Pulmonary artery endothelial cell (primary cell): Measurements from ENCODE around the gene CPA3. TPM values are rescaled to one million over a fixed set of nuclear protein-coding genes. Genes with fewer than 3 reads are reported as not detected.

Experiments
- DNase-seq: peaks from one replicate; pipeline ENCODE4 v3.0.0-alpha.2; 2011; ENCODE audit warnings: low read depth, low spot score
- total RNA-seq: library from RNA; depleted of rRNA; stranded (reverse); fragments of >200 nt; gene quantifications from 2 replicates; pipeline ENCODE4 v1.2.3, GENCODE V29; 2014

Gene CPA3, protein sequence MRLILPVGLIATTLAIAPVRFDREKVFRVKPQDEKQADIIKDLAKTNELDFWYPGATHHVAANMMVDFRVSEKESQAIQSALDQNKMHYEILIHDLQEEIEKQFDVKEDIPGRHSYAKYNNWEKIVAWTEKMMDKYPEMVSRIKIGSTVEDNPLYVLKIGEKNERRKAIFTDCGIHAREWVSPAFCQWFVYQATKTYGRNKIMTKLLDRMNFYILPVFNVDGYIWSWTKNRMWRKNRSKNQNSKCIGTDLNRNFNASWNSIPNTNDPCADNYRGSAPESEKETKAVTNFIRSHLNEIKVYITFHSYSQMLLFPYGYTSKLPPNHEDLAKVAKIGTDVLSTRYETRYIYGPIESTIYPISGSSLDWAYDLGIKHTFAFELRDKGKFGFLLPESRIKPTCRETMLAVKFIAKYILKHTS
- total RNA-seq, result 13.2 and 23.5 TPM in 2 replicates

DNA sequence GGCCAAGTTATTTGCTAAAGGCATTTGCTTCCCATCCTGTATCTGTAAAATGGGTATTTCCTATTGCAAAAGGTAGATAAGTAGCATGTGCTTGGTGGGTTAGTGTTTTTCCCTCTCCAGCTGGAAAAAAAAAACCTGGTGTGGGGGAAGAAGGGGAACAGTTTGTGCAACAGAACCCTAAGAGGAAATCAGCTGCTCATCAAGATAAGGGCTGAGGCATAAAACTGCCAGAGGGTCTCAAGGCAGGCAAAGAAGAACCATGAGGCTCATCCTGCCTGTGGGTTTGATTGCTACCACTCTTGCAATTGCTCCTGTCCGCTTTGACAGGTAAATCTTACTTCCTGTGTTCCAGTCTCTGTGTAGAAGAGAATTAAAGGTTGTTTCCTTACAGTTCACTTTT is at the start of gene CPA3:
Gene CPA3, plus strand, starts transcription at position 248 of the 400 bp plus-strand sequence. Its CDS starts 12 bp downstream, at position 260.
- no peak for DNase-seq

DNA sequence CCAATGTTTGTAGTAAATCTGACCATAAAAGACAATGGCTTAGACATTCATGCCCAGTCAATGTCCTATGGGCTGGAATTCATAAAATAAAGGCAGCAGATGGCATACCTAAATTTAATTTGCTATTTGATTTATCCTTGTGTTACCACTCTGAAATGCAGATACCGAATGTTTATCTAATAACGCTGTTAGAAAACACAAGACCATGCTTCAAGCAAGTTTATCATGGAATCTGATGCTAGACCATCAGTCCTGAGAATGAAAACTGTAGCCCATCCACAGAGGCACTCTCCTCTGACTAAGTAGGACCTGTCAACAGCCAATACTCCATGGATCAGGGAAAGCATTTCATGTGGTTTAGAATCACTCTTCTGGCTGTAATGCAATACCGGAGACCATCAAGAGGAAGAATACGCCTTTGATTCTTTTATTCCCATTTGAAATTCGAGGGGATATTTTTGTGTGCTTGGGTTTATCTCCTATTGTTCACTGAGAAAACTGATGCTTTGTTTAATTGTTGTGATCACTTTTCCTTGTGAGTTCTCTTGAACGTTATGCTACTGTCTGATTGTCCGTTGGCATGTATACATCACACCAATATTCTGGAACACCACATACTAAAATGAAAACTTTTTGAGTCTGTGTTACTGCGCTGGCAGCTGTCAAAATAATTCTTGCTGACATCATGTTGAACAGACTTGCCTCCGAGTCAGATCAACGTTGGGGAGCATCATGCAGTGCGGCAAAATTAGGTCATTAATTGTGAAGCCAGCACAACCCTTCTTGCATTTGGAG is 49.6 kb upstream of the CPA3 start:
- DNase-seq, result no peak

DNA sequence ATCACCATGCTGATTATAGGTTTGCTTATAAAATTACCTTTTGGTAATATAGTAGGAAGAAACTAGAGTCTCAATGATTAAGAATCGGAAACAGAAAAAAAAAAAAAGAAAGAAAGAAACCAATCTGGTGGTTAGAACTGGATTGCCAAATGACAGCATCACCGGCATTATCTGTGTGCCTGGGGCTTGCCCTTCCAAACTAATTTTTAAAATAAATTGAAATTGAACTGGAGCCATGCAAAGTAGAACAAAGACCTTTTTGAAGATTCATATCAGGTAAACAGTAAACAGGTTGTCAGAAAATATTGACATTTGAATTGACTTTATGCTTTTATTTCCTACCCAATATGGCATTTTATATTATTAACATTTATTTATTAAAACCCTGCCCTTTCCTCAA is 48.7 kb upstream of the CPA3 start:
- no peak for DNase-seq

DNA sequence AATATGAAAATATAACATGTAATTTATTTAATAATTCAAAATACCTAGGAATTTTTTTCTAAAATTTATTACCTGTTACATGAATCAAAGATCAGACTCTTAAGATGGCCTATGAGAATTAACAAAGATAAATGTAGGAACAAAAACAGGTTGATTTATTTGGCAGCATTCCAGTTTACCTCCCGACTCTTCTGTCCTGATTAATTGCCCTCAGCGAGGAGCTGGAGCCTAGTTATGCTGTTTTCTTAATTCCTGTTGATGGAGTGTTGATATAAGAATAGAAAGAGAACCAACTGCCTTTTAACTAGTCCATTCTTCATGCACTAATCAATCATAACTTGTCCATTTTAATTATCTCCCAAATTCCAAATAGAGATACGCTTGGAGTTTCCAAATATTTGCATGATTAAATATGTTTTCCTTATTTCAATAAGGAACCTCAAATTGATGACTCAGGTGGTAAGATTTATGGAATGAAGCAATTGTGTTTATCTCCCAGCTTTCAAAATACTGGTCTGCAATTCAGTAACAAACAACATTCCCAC is 48.0 kb upstream of the CPA3 start:
- no peak for DNase-seq

DNA sequence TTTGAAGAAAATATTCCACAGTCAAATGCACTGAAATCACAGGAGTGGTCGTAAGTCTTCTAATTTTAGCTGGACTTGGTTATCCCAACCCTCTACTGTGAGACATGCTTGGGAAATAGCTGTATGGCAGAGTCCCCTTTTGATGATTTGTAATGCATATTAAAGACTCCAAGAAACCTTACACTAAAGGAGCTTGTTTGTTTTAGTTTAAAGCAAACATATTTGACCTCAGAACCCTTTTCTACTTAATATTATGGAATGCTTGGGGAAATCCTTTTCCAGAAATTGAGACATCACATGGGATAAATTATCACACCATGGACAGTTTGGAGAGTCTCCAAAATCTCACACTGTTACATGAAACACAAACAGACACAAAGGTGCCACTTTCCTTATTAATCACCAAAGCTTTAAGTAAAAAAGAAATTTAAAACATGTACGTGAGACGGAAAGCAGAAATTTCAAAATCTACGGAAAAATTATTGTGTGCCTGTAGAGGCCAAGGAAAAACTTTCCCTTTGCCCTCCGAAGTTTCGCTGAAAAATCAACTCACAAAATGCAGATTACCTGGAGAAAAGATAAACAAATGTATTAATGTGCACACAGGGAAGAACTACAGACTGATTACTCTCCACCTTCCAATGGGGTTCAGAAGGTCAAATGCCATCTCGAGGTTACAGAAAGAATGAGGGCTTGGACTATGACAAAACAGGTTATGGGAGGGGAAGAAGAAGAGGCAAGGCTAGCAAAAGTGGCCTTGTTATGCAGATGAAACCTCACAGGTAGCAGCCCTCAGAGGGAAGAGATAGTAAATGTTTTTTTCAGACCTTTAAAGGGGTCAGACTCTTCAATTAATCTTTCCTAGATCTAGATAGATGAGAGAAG is 44.5 kb upstream of the CPA3 start:
- DNase-seq, result no peak

DNA sequence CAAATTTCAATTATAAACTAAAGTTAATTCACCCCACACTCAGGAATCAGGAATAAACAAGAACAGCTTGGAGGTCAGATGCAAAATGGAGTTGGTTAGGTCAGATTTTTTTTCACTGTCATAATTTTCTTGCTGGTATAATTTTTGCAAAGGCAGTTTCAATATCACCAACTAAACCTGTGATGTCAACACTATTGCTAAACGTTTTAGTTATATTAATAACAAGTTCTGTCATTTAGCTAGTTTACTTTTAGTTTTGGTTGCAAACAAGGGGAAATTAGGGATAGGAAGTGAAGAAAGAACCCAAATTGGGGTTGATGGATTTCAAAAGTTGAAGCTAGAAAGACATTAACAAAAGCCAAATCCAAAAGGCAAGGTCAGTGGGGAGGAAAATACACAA is 42.1 kb upstream of the CPA3 start:
- DNase-seq, result no peak

DNA sequence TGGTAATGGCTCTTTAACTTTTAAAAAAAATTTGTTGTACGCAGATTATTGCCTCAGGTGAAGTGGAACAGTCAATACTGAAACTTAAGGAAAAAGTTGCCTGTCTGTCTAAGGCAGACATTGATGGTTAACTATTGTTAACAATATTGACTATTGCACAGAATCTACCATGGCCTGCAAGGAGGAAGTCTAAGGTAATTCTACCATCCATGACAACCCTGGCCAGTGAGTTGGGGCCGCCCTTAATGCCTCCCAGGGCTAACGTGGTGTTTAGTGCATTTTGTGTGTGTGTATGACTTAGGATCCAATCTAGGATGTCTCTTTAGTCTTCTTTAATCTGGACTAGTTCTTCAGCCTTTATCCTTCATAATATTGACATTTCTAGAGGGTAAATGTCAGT is 39.6 kb upstream of the CPA3 start:
- DNase-seq, result no peak

DNA sequence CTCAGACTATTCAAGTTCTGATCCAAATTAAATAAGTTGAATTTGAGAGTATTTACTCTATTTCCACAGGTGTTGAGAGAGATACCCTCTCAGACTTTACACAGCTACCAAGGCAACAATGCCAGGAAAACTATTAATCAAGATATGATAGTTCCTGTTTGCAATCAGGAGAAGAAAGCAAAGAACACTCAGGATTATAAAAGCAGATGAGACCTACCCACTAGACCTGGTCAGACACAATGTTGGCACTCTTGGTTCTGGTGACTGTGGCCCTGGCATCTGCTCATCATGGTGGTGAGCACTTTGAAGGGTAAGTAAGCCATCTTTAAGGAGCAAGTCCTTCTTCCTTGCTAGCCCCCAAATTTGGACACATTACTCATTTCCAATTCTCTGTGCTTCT is 37.5 kb upstream of the CPA3 start, which contains the start of gene CPB1:
Gene CPB1, plus strand, starts transcription at position 227 of the 400 bp plus-strand sequence. Its CDS starts 13 bp downstream, at position 240.
- no peak for DNase-seq

DNA sequence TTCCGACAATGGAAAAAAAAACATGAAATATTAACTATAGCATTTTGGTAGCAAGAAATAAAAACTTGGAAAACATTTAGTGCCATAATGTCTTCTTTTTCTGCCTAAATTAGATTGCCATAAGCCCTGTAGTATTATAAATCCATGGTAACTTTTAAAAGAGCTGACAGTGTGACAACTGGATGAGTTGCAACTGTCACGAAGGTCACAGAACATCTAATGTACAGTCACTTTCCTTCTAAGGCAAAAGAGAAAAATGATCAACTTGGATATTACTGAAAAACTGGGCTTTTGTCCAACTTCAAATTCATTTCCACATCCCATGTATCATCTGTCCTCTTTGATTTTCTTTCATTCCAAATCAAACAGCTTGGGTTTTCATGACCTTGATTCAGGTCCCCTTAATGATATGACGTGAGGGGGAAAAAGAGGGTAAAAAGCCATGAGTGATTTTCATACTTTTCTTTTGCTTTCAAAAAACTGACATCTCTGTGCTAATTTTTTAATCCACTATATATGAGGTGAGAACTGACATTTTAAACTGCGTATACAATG is 36.9 kb upstream of the CPA3 start:
- no peak for DNase-seq

DNA sequence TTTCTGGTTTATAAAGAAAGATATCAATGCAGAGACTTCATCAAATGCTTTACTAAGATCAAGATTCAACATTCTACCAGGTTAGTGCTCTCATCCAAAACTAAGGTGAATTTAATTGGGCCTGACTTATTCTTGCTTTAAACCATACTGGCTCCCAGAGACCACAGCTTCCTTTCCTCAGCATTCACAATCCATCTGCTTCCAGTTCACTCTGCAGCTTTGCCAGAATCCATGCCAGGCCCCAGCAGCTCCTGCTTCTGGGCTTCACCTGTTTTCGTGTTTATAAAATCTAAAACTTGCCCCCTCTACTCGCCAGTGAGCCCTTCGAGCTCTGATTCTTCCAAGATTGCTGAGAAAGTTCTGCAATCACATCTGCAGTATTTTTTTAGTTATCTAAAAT is 35.2 kb upstream of the CPA3 start:
- DNase-seq, result no peak

DNA sequence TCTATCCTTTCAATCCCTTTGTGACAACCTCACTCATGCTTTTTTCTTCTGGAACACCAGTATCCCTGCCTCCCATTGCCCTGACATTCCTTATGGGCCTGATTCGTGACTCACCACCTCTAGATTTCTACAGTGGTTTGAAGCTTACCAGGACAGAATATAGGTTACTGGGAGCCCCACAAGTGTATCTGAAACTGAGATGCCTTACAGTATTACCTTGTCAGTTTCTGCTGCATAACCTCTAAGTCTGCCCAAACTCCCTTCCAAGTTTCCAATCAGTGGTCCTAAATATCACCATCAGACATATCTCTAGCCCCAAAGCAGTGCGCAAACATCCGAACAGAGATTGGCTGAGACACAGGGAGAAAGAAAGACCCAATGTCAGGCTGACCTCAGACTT is 31.9 kb upstream of the CPA3 start:
- no peak for DNase-seq

DNA sequence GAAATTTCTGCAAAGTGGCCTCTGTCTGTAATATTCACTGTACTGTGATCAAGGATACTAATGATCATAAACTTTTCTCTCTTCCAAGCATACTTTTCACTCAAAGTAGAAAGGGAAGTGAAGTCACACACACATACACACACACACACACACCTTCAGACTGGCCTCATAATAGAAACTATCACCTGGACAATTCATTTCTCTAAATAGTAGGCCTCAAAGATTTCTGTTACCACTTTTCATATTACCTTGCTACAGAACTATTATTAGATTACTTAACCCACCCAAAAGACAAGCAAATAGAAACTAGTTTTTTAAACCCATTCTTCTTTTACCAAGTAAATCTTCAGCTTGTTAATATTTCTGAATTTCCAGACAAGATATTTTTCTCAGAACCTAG is 25.3 kb upstream of the CPA3 start:
- DNase-seq, result no peak

DNA sequence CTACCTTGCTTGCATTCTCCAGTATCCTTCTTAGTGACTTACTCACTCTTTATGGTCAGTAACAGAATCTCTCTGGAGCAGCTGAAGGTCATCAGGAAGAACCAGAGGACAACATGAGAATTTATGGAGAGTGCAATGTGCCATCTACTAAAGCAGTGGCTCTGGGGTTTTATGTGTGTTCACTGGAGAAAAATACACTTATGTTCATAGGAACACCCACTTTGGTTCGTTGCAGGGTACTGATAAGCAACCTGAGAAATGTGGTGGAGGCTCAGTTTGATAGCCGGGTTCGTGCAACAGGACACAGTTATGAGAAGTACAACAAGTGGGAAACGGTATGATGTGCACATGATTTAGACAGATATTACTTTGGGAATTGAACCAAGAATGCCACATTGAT is 24.6 kb upstream of the CPA3 start:
- no peak for DNase-seq

DNA sequence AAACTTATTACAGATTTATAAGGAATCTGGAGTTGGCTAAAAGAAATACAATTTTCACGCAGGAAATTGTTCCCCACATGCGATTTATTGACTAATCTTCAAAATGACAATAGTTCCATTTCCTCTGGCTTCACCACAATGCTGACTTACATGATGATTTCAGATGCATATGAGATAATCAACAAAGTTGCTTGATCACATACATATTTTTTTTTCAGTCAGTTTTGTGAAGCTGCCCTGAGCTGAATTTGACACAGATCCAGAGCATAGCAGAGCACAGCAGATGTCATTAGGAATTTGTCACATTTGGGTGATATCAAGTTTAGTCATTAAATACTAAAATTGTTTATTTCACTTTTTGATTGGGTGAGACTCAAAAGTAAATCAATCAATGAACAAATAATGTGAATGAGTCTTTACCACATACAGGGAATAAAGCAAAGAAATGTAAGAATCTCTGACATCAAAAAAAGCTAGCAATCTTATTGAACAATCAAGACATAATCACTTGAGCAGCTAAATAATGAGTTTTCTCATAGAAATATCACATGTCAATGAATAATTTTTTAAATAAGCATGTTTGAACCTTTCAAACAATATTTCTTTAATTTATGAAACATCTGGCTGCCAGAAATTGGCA is 19.2 kb upstream of the CPA3 start:
- no peak for DNase-seq

DNA sequence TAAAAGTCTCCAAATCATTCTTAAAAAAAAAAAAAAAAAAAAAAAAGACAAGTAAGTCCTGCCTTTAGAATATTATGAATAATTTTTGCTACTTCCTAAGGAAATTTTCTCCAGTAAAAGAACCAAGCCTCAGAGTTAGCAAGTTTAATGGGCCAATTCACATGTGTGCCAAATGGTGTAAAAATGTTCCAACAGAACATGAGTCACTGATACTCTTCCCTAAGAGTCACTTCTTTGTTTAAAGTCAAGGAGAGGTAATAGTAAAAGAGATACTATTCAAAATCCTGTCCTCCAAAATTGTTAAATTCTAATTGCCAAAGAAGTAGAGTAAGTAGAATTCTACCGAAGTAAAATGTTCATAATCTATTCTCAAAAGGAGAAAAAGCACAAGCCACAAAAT is 17.7 kb upstream of the CPA3 start:
- DNase-seq, result no peak

DNA sequence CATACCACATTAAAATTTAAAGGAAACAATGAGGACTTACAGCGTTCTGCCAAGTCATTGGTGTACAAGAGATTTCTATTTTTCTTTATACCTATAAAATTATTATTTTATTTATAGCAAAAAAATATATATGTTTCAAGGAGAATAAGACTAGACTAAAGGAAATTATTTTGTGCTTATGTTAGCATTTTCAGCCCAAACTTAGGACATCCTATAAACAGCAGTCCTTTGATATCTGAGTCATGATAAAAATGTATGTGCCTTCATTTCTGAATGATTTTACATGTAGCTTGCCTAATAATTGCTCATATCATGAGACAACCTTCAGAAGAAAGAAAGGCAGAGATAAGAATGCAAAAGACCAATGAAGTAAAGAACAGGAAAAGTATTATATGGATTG is 16.7 kb upstream of the CPA3 start:
- DNase-seq, result no peak

DNA sequence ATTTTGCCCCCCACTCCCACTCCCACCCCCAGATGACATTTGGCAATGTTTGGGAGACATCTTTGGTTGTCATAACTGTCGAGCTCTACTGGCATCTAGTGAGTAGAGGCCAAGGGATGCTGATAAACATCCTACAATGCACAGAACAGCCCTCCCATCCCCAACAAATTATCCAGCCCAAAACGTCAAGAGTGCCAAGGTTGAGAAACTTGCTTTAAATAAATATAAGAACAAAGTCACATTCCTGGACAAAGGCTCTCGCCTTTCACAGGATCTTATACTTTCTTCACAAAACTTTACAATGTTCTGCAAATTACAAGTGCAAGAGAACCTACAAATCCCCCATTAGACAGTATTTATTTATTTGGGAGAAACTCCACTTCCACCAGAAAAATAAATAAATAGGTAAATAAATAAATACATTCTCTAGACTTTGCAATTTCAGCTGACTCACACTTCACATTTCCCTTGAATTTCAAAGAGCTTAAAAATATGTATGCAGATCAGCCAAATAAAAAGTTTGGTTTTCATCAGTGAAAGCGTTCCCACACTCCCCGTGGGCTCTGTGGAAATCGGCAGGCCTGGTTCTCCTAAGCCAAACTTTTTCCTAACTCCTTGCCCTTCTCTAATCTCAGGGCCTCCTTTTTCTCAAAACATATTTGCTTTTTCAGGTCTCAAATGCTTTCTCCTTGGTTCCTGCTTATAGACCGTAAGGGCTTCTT is 12.7 kb upstream of the CPA3 start:
- no peak for DNase-seq

DNA sequence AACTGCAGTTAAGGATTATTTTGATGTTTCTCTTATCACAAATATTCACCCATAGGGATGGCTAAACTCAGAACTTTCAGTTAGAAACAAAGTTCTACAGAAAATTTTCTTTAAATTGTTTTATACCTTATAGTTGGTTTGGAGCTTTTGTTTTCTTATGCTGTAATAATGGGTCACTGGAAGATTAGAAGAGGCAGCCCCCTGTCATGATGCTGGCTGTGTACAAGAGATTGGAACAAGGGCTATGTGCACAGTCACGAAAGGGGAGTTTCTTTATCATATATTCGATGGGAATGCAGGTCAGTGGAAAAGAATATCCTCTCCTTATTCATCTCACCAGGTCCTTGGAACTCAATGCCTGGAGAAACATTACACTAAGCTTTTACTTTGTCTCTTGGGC is 12.0 kb upstream of the CPA3 start:
- DNase-seq, result no peak

DNA sequence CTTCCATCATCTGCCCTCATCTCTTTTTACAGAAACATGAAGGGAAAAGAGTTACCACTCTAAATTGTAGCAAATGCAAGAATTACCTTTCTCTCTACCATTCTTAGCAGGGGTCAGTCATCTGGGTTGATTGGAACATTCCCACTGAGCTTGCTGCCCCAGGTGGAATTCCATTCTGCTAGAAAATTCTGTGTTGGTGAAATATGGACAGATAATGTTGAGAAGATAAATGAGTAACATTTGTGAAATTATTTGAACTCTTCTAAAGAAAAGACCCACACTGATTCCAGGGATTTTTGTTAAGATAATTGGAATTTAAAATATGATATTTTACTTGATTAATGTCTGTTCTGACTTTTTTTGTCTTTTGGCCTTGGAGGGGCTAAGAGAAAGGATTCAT is 11.0 kb upstream of the CPA3 start:
- no peak for DNase-seq

DNA sequence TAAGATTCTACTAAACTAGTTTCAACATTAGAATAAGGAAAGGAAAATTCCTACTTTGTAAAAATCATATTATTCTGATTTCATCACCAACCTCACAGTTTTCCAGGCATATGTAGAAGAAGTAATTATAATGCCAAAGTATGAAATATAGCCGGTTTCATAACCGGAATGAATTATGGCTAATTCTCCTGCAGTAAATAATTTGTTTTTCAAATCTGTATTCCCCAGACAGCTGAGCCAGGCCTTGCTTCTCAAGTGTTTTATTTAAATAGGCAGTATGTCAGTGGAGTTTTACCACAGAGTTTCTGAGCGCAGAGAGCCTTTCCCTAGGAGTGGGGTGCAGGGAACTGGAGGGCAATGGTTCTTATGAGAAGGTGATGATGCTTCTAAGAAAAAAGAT is 8.7 kb upstream of the CPA3 start:
- DNase-seq, result no peak
